ENCODE data around the gene ARHGEF7.
A peak's percentile ranks its signal among the peaks of the same experiment; 100 is the strongest.

ARHGEF7 gene

DNA sequence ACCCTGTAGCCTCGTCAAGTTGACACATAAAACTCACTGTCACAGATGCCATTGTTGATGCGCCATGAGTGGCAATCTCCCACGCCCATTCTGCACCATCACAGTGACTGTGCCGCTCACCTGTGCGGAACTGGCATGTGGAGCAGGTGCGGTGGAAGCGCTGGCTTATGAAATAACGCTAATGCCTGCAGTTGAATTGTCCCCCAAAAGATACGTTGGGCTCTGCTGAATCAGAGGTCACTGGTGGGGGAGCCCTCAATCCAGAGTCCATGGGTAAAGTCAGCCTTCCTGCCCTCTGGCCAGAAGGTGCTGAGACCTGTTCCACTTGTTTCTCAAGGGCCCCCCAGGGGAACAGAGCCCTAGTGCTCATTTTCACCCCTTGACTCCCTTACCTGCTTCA lies 2.9 kb upstream of the ARHGEF7 start:
- DNase-seq: no peak

DNA sequence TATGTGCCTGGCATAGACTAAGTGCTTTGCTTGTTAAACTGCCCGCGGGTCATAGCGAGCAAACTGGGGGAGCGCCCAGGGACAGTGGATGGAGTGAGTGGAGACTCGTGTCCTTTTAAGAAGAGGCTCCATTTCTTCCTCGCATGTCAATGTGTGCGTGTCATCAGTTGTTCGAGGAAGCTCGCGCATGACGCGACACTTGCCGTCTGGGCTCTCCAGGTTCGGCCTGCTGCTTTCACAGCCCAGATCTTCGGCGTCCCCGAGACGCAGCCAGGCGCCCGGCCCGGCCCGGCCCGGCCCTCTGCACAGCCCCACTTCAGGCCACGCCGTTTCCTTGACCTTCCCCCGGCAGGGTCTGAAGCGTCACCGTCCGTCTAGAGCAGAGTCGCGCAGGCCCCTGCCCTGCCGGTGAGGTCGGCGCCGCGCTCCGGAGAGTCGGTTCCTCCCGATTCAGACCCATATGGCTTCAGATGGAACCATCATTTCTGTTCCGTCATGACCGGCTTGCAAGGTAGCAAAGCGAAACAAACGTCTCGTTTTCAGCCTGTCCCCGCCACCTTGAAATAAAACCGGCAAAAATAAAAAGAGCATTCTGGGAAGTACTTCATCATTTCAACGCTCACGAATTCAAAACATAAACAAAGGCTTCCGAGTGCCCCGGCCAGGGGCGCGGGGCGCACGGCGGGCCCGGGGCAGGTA lies 599 bp upstream of the ARHGEF7 start:
- peak; percentile 6 for DNase-seq

DNA sequence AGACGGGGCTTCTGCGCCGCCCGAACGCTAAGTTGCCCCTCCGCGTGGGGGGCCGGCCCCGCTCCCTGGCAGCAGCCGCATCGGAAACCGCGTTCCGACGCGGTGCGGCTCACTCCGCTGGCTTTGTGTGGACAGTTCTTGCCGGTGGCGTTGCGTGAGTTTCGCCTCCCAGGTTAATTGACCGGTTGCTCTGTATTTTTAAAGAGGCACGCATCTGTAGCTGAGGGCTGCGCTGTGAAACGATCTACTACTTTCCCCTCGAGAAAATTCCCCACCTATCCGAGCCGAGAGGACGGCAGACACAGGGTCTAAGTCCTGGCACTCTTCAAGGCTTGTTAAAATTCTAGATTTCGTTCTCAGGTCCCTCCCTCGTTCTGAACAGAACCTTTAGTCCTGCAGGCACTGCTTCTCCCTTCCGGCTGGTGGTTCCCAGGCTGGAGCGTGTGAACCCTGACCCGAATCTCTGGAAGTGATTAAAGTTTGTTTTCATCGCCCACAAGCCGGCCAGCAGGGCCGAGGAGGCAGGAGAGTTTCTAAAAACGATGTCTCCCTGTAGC lies 933 bp downstream of the ARHGEF7 start:
- no peak for DNase-seq

DNA sequence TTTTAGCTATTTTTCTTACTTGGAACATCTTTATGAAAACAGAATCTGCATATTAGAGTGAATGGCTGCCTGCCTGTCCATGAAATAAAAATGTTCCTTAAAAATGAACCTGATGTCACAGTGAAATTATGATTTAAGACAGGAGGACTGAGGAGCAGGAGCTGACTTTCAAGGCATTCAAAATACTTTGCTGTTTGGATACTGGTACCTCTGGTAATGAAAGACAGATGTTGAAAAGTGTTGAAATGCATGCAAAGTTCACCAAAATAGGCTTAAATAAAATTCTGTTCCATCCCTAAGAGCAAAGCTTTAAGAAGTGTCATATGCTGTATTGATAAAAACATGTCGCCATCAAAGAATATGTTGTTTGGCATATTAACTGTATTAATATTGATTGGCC lies 1.7 kb downstream of the ARHGEF7 start:
- DNase-seq: no peak

DNA sequence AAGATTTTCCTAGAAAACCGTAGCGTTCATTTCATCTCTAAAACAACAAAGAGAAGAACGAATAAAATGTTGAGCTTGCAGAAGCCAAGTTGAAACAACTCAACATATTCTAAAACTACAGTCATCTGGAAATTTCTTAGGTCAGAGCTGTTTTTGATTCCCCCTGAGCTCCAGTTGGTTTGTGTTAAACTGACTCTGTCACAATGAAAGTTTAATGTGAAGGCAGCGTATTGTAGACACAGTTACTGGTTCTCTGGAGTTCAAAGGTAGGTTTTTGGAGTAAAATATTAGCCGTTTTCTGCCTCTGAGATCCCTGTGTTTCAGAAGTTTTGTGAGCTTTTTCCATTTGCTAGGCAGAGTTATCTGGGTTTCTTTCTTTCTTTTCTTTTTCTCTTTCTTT lies 2.2 kb downstream of the ARHGEF7 start:
- DNase-seq: no peak

DNA sequence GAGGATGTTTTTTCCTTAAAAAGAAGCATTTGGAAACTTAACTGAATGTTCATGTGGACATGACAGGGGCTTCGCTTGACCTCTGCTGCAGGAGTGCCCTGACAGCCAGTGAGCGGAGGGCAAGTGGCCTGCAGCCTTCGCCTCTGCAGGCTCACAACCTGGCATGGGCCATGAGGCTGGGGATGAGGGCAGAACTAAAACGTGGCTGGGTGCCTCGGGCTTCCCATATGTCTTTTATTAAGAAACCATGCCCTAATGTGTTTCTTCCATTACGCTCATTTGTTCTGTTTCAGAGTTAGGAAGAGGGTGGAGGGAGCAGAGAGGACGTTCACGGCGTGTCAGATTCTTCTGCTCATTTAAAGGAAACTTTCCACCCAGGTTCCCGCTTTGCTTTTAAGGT lies 2.9 kb downstream of the ARHGEF7 start:
- no peak for DNase-seq

DNA sequence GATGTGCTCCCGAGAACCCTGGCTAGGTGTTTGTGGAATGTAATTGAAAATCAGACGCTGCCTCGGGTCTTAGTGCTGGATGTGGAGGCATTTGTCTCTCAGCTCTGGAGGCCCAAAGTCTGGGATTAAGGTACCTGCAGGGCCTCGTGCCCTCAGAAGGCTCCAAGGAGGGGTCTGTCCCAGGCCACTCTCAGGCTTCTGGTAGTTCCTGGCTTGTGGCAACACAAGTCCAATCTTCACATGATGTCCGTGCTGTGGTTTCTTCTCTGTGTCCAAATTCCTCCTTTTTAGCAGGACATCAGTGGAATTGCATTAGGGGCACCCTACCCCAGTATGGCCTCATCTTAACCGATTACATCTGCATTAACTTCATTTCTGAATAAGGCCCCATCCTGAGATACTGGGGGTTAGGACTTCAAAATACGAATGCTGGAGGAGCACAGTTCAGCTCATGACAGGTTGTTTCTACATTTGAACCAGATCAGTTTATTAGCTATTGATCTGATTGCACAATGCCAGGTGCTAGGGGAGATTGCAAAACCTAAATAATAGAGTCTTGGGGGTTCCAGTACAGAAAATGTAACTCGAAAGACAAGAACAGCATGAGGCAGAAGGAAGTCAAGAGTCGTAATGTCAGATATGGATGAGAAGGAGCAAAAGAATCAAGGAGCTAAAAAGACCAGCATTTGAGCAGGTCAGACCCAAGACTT lies 3.9 kb downstream of the ARHGEF7 start:
- DNase-seq: no peak

DNA sequence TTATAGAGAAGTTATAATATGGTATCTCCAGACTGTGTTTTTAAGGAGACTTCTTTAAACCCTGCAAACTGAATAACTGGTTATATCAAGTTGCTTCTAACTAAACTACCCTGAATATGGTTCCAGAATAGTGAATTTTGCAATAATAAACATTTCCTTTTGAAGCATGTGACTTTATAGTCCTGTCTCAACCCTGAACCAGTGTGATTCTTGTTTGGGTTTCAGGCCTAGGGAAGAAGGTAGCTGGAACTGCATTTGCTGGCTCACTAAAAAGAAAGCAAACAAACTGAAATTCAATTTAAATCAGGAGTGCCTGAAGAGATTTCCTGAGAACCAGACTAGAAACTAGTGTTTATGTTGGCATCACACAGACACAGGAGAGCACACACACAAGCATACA lies 4.9 kb downstream of the ARHGEF7 start:
- DNase-seq: no peak

DNA sequence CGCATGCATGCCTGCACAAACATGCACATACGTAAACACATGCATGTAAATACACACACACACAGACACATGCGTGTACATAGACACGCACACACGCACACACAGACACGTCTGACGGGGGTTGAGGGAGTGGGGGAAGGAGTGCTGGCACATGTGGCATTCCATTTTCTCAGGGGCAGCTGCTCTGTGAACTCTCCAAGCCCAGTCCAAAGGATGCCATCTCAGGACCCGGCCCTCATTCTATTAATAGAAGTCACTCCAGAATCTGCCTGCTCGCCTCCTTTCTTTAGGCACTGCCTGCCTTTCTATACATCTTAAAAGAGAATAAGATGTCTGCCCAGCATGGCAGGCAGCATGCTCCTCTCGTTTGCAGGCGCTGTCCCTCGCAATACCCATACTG lies 5.3 kb downstream of the ARHGEF7 start:
- DNase-seq: no peak

DNA sequence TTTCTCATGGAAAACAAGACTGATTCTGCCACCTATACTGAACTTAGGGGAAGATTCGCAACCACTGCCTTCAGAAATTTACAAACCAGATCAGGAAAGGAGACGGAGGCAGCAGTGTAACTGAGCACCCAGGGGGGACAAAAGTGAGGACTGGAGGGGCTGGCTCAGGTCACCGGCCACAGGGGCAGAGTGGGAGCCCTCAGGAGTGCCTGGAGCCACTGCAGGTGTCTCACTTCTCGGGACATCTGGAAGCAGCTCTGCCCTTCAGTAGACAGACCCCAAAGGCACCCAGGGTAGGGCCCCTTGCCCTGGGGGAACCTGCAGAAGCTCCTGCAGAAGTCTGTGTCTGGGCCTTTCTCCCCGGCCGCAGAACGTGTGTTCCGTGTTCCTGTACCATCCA lies 5.8 kb downstream of the ARHGEF7 start:
- DNase-seq: no peak

DNA sequence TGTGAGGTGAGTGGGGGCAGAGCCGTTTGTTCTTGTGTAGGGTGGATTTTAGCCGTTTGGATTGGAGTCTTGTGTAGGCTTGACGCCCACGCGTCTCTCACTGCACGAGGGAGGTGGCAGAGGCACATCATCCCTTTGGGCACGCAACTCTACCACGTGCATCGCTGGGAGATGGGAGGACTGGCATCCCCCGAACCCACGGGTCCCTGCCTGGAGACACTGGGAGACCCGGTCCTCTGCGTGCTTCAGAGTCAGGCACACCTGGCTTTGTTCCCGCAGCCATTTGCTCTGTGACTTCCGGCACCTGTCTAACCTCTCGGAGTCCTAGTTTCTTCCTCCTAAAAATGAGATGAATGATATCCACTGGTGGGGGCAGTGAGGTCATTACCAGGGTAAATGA lies 6.4 kb downstream of the ARHGEF7 start:
- DNase-seq: no peak

DNA sequence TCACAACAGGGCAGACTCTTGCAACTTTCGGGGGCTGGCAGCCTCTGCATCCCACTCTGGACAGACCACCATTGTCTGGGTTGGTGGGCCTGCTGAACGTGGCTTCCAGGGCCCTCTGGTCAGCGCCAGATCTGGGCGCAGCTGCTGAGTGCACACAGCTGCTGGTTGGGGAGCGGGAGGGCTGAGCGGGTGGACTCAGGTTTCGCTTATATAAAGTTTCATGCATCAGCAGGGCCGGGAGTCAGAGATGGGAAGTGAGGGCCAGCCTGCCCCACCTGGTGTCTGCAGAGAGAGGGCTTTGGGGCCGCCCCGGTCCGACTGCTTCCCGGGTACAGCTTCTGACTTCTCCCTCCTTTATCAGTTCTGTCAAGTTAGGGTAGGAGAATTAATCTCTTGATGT lies 6.9 kb downstream of the ARHGEF7 start:
- DNase-seq: no peak

DNA sequence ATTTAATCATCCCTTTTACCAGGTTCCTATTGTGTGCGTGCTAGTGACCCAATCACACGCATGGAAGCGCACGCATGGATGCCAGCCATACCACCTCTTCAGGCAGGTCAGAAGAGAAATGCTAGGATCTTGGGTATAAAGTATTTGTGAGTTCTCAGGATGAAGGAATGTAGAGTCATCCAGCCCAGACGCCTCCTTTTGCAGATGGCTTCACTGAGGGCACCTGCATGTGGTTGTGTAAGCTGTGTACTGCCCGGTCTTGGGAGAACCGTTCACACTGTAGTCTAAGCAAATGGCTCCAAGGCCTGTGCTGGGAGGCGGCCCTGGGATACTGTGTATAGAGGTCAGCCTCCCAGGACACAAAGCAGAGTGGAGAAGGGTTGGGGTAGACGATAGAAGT lies 7.5 kb downstream of the ARHGEF7 start:
- DNase-seq: no peak

DNA sequence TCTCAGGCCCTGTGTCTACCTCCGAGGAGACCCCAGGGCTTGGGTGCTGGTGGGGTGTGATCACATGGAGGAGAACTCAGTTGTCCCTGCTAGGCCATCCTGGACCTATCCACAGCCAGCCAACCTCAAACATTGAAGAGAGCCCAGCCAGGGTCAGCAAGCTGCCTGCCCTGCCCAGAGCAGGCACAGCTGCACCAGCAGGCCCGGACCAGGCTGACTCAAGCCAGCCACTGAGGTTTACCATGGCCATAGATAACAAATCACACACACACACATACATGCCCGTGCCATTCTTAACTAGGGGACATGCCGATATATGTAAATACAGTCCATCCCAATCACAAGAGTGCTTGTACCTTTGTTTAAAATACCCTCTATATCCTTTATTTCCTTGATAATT lies 8.1 kb downstream of the ARHGEF7 start:
- DNase-seq: no peak

DNA sequence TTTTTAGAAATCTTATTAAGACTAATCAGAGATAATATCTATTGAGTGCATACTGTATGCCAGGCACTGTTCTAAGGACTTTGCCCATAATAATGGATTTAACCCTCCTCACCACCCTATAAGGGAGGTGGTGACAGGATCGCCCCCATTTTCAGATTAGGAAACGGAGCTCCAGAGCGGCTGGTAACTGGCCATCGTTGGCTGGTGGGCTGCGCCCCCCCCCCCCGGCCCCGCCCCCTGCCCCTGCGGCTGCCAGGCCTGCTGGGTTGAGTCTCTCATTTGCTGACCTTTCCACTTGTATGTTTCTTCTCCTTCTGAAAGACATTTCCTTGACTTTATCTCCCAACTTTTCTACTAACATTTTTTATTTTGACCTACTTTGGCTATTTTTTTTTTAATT lies 8.5 kb downstream of the ARHGEF7 start:
- DNase-seq: no peak

DNA sequence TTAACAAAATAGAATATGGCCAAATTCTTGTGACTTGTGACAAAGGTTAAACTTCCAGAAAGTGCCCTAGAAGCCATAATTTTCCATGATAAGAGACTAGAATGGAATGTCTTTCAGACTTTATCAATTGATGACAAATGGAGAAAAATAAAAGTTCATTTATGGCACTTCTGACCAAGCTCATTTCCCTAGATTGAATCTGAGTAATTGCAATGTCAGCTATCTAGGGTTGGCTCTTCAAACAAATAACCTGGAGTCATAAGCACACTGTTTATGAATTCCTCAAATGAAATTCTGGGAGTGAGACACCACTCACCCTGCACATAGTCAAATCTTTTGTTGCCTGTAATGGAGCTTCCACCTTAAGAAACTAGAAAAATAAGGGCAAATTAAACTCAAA lies 11.4 kb downstream of the ARHGEF7 start:
- DNase-seq: no peak

DNA sequence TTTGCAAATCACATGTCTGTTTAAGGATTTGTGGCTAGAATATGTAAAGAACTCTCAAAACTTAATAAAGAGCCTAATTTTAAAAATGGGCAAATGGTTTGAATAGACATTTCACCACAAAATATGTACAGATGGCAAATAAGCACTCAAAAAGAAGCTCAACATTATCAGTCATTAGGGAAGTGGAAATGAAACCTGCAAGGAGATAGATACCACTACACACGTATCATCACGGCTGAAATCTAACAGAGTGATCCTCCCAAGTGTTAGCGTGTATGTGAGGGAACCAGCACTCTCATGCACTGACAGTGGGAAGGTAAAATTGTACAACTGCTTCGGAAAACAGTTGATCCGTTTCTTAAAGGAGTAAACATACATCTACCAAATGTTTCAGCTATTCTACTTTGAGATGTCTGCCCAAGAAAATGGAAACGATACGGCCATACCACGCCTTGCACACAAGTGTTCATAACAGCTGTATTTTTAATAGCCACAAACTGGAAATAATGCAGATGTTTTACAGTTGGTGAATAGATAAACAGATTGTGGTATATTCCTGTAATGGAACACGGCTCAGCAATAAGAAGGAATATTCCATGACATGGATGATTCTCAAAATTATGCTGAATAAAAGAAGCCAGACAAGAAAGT lies 14.5 kb downstream of the ARHGEF7 start:
- no peak for DNase-seq

DNA sequence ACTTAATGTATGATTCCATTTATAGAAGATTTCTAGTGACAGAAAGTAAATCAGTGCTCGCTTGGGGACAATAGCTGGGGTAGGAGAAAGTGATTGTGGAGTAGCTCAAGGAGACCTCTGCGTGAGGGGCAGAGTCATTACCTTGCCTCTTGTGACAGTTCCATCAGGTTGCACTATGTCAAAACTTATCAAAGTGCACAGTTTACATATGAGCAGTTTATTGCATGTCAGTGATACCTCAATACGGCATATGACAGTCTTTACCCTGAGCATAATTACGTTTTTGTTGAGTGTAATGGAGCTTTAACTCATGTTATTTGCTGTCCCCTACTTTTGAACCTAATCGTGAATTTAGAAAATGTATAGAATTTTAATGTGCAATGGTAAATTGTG lies 15.0 kb downstream of the ARHGEF7 start:
- DNase-seq: no peak

DNA sequence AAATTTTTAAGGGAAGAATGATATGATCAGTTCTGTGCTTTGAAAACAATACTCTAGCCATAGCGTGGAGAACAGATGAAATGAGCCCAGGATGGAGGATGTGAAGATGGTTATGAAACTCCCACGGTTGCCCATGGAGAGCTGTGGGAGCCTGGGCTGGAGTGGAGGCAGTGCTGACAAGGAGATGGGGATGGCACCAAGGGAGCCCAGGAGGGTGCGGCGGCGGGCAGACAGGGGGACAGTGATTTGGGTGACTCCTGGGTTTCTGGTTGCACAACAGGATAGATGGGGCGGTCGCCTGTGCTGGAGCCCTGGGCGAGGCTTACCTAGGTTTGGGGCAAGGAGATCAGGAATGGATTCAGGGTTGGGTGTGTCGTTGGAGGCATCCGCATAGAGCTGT lies 15.9 kb downstream of the ARHGEF7 start:
- no peak for DNase-seq

DNA sequence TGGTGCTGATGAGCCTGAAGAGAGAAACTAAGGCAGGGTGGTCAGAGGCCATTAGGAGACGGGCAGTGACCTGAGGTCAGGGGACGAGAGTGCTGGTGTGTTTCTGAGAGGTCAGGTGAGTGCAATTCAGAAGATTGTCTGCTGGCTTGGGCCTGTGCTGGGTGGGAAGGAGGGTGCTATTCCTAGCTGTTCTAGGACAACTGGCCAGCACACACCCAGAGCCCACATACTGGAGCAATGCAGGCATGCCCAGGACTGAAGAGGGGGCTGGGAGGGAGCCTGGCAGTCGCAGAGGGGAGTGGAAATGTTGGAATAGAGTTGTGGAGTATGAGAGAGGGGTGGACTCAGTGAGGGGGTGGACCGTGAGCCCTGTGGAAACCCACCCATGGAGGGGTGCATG lies 16.5 kb downstream of the ARHGEF7 start:
- no peak for DNase-seq

DNA sequence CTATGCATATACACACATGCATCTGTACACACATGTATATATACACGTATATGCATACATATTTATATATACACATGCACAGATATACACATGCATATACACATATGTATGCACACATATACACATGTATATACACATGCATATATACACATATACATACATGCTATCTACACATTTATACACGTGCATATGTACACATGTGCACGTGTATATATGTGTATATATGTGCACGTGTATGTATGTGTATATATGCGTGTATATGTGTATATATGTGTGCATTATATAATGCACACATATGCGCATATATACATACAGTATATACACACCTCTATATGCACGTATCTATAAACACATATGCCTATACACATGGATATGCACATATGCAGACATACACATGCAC lies 17.8 kb downstream of the ARHGEF7 start:
- DNase-seq: no peak

DNA sequence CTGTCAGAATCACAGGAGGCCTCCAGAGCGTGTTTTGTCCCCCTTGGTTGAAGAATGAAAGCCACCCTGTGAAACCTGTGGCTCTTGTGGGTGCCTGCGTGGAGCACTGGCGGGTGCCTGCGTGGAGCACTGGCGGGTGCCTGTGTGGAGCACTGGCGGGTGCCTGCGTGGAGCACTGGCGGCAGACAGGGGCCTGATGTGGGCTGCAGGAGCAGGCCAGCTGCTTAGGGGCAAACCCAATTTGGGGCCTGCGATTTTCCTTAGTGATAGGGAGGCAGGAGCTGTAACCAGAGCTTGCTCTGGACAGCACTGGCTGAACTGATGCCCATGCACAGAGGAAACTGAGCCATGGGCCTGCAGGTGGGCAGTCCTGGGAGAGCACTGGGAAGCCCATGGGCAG lies 24.3 kb downstream of the ARHGEF7 start:
- DNase-seq: no peak

DNA sequence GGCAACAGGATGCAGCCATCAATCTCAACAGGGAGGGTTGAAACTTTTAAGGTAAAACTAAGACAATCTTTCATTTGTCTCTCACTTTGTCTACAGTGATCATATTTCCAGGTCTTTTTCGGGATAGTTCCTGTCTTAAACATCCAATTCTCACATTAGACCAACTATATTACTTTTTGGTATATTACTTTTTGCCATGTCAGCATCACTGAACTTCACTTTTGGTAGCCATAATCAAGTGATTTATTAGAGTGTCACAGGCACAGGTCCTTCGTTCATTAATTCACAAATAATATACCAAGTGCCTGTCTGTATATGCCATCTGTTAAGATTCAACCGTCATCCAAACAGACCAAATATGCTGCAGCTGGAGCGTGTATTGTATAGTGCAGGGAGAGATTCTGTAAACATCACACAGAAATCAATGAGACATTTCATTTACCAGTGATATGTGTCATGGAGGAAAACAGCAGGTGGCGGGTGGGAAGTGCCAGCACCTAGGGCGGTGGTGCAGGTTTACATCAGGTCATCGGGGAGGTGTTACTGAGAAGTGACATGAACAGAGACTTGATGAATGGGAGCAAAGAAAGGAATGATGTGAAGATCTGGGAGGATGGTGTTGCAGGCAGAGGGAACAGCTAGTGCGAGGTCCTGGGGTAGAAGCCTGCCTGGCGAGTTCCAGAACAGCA lies 24.9 kb downstream of the ARHGEF7 start:
- no peak for DNase-seq
